Hepatocyte (in vitro differentiated cells): Measurements from ENCODE around the gene MYL5. TPM values are rescaled to one million over a fixed set of nuclear protein-coding genes. Genes with fewer than 3 reads are reported as not detected.

ENCODE experiments used
- DNase-seq: peaks from one replicate; pipeline ENCODE4 v3.0.0-alpha.2; 2016; ENCODE audit warnings: low spot score
- H2AFZ ChIP-seq: fragments of 200-600 bp; sonication (generic); 2 replicates; pipeline ENCODE4 v1.6.0; 2016; ENCODE audit warnings: antibody characterized with exemption, mild to moderate bottlenecking
- H3K27ac ChIP-seq: fragments of 200-600 bp; sonication (generic); 2 replicates; pipeline ENCODE4 v1.5.1; 2016; ENCODE audit warnings: mild to moderate bottlenecking
- H3K27me3 ChIP-seq: fragments of 200-600 bp; sonication (generic); 2 replicates; pipeline ENCODE4 v1.6.1; 2016
- H3K36me3 ChIP-seq: fragments of 200-600 bp; sonication (generic); replicated peaks from 2 replicates; pipeline ENCODE4 v1.5.1; 2016; ENCODE audit warnings: low read depth; ENCODE audit not compliant: insufficient read depth
- H3K4me1 ChIP-seq: fragments of 200-600 bp; sonication (generic); 2 replicates; pipeline ENCODE4 v1.5.1; 2016; ENCODE audit warnings: mild to moderate bottlenecking, moderate library complexity; ENCODE audit not compliant: insufficient read depth
- H3K4me2 ChIP-seq: fragments of 200-600 bp; sonication (generic); 2 replicates; pipeline ENCODE4 v1.6.0; 2016
- H3K4me3 ChIP-seq: fragments of 200-600 bp; sonication (generic); 2 replicates; pipeline ENCODE4 v1.5.1; 2016; ENCODE audit warnings: mild to moderate bottlenecking
- H3K79me2 ChIP-seq: fragments of 200-600 bp; sonication (generic); 2 replicates; pipeline ENCODE4 v1.6.0; 2017; ENCODE audit warnings: mild to moderate bottlenecking
- H3K9me2 ChIP-seq: fragments of 200-600 bp; sonication (generic); replicated peaks from 2 replicates; pipeline ENCODE4 v1.6.0; 2017; ENCODE audit warnings: mild to moderate bottlenecking; ENCODE audit not compliant: insufficient read depth
- H3K9me3 ChIP-seq: fragments of 200-600 bp; sonication (generic); 2 replicates; pipeline ENCODE4 v1.5.1; 2016; ENCODE audit warnings: low read depth, mild to moderate bottlenecking
- H4K20me1 ChIP-seq: fragments of 200-600 bp; sonication (generic); 2 replicates; pipeline ENCODE4 v1.6.0; 2016; ENCODE audit warnings: mild to moderate bottlenecking; ENCODE audit not compliant: insufficient read depth, poor library complexity, severe bottlenecking
- EZH2 ChIP-seq: fragments of 200-600 bp; sonication (generic); IDR thresholded peaks from 2 replicates; pipeline ENCODE4 v1.6.1; 2016; ENCODE audit warnings: antibody characterized with exemption, mild to moderate bottlenecking, borderline replicate concordance
- EZH2phosphoT487 ChIP-seq: fragments of 200-600 bp; sonication (generic); IDR thresholded peaks from one replicate; pipeline ENCODE4 v1.6.1; 2018; ENCODE audit warnings: antibody characterized with exemption, mild to moderate bottlenecking, low read depth, moderate library complexity; ENCODE audit not compliant: unreplicated experiment, severe bottlenecking
- WGBS: methylation state at CpG from one replicate; pipeline ENCODE4 v1.1.6; 2016; ENCODE audit warnings: low lambda C conversion rate; ENCODE audit errors: missing lambda C conversion rate; 5-methylcytosine and 5-hydroxymethylcytosine counted together
- polyA plus RNA-seq: library from polyadenylated mRNA; unstranded; fragments of >200 nt; fragmentation: Nextera tagmentation; extraction: Ambion mirVana; gene quantifications from 2 replicates; pipeline ENCODE4 v1.2.1, GENCODE V29; 2016
- total RNA-seq: library from RNA; depleted of rRNA; stranded (reverse); fragments of >200 nt; gene quantifications from 2 replicates; pipeline ENCODE4 v1.2.3, GENCODE V29; 2014
- TF ChIP-seq, protein P1 (sequence below): fragments of 200-600 bp; sonication (generic); IDR thresholded peaks from 2 replicates; pipeline ENCODE4 v1.5.1; 2016; ENCODE audit warnings: antibody characterized with exemption, mild to moderate bottlenecking; ENCODE audit not compliant: poor library complexity

The MYL5 gene
- total and polyA plus RNA-seq, 2 experiments from 2014 or later, result 12.6 to 25.1 TPM

DNA sequence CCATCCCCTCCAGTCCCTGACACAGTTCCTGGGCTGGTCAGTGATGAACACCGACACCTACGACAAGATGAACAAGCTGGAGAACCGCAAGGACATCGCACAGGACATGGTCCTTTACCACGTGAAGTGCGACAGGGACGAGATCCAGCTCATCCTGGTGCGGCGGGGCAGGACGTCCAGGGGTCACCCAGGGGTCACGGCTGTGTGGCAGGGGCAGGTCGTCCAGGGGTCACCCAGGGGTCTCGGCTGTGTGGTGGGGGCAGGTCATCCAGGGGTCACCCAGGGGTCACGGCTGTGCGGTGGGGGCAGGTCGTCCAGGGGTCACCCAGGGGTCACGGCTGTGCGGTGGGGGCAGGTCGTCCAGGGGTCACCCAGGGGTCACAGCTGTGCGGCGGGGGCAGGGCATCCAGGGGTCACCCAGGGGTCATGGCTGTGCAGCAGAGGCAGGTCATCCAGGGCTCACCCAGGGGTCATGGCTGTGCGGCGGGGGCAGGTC lies 17.0 kb upstream of the MYL5 start:
- no peaks in the 10 kb centered on the region for H3K27me3 ChIP-seq
- WGBS, result 94% methylated on average over 9 of the region's 23 CpGs
- TF ChIP-seq, protein P1, sequence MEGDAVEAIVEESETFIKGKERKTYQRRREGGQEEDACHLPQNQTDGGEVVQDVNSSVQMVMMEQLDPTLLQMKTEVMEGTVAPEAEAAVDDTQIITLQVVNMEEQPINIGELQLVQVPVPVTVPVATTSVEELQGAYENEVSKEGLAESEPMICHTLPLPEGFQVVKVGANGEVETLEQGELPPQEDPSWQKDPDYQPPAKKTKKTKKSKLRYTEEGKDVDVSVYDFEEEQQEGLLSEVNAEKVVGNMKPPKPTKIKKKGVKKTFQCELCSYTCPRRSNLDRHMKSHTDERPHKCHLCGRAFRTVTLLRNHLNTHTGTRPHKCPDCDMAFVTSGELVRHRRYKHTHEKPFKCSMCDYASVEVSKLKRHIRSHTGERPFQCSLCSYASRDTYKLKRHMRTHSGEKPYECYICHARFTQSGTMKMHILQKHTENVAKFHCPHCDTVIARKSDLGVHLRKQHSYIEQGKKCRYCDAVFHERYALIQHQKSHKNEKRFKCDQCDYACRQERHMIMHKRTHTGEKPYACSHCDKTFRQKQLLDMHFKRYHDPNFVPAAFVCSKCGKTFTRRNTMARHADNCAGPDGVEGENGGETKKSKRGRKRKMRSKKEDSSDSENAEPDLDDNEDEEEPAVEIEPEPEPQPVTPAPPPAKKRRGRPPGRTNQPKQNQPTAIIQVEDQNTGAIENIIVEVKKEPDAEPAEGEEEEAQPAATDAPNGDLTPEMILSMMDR, result no peak
- TF ChIP-seq EZH2 (no peak), EZH2phosphoT487 (no peak)
- H4K20me1 ChIP-seq, result no peaks in the 10 kb centered on the region
- no peak overlapping the region for H2AFZ ChIP-seq
- no peaks in the 10 kb centered on the region for H3K79me2 ChIP-seq
- no peak overlapping the region for H3K27ac ChIP-seq
- H3K9me2 ChIP-seq, result no peaks in the 10 kb centered on the region
- H3K9me3 ChIP-seq, result no peaks in the 10 kb centered on the region
- no peak overlapping the region for H3K4me3 ChIP-seq
- H3K36me3 ChIP-seq, result no peaks in the 10 kb centered on the region
- no peaks in the 10 kb centered on the region for H3K4me1 ChIP-seq
- H3K4me2 ChIP-seq, result no peak overlapping the region
- no peak for DNase-seq

- no peak overlapping the region for H3K4me2 ChIP-seq
- H3K36me3 ChIP-seq, result no peaks in the 10 kb centered on the region
- no peak for DNase-seq
- TF ChIP-seq EZH2phosphoT487 (no peak), EZH2 (no peak)
- TF ChIP-seq, protein P1, result no peak
- no peak overlapping the region for H2AFZ ChIP-seq
- H3K27me3 ChIP-seq, result no peaks in the 10 kb centered on the region
- H4K20me1 ChIP-seq, result no peaks in the 10 kb centered on the region
- peaks cover 2% of the 10 kb centered on the region for H3K4me1 ChIP-seq
- H3K4me3 ChIP-seq, result no peak overlapping the region
- WGBS, result 95% methylated on average over 18 of the region's 27 CpGs
- H3K9me2 ChIP-seq, result no peaks in the 10 kb centered on the region
- no peaks in the 10 kb centered on the region for H3K79me2 ChIP-seq
- H3K9me3 ChIP-seq, result no peaks in the 10 kb centered on the region
- H3K27ac ChIP-seq, result no peak overlapping the region
Observed at GRCh38 chr4:657834-658667, 16.3 kb upstream of the MYL5 start.

GRCh38 chr4:658681-659667 lies 15.4 kb upstream of the MYL5 start:
- H3K4me2 ChIP-seq, result no peak overlapping the region

More at GRCh38 chr4:658681-659667, 15.4 kb upstream of the MYL5 start:
- Histone ChIP-seq H3K9me2 (no peaks in the 10 kb centered on the region), H3K27me3 (no peaks in the 10 kb centered on the region), H3K4me3 (no peak overlapping the region), H2AFZ (no peak overlapping the region), H3K27ac (no peak overlapping the region), H3K79me2 (no peaks in the 10 kb centered on the region), H3K9me3 (no peaks in the 10 kb centered on the region), H4K20me1 (no peaks in the 10 kb centered on the region), H3K4me1 (peaks cover 6% of the 10 kb centered on the region), H3K36me3 (no peaks in the 10 kb centered on the region)
- TF ChIP-seq EZH2 (no peak), EZH2phosphoT487 (no peak)
- TF ChIP-seq, protein P1, result no peak
- WGBS, result 89% methylated on average over 32 of the region's 32 CpGs
- no peak for DNase-seq
